GM18505 (cell line): ENCODE data around the gene GPC3.

ENCODE experiments used
- ATAC-seq: cut with Tn5 transposase; IDR thresholded peaks from one replicate; pipeline ENCODE4 v1.9.1; 2021; ENCODE audit not compliant: unreplicated experiment
- POLR2A ChIP-seq: IDR thresholded peaks from 4 replicates; pipeline ENCODE4 v1.6.1; 2011; ENCODE audit warnings: borderline replicate concordance; ENCODE audit not compliant: insufficient read depth, insufficient read length; ENCODE audit errors: extremely low read depth

GPC3 gene

DNA sequence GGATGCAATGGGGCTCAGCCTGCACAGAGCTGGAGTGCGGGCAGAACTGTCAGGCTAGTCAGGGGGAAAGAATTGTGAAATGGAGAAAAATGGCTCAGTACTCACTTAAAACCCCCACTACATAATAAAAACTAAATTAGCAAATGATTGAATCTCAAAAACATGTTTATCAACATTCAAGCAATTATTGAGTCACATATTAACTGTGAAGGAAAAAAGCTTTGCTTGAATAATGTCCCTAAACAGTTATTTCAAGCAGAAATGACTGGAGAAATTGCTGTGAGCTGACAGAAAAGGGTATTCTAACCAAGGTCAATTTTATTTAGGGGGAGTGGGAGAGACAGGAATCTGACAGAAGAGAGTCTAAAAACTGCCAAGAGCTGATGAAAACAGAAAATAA lies 37.4 kb downstream of the GPC3 start:
- ATAC-seq = no peak
- no peak for TF ChIP-seq POLR2A

DNA sequence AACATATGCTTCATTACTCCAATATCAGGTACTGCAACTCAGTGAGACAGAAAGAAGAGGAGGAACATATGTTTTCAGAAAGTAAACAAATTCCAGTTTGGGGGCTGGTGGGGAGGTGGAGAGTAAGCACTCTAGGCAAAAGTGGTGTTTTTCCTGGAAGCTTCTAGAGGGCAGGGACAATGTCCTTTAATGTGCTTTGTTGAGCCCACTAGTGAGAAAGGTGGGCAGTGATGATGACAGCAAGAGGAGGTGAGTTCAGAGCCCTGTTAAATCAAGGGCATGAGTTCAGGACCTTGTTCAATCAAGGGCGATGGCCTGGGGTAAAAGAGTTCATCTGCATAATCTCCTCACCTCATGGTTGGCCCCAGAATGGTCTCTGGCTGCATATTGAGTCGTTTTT lies 38.4 kb downstream of the GPC3 start:
- ATAC-seq = no peak
- no peak for TF ChIP-seq POLR2A

DNA sequence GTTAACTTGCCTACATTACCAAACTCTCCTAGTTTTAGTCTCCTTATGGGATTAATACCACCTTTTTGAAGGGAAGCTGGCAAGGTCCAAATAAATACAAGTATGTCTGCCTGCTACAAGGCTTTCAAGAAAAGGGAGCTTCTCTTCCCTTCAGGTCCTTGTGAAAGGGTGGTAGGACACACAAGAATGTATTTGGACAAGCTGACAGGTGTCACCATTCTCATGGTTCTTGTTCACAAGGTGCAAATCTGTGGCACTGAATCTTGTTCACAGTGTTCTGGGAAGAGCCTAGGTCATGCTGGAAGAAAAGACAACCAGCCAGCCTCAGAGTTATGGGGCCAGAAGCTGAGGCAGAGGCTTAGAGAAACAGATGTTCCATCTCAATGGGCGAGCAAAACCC lies 41.9 kb downstream of the GPC3 start:
- no peak for ATAC-seq

DNA sequence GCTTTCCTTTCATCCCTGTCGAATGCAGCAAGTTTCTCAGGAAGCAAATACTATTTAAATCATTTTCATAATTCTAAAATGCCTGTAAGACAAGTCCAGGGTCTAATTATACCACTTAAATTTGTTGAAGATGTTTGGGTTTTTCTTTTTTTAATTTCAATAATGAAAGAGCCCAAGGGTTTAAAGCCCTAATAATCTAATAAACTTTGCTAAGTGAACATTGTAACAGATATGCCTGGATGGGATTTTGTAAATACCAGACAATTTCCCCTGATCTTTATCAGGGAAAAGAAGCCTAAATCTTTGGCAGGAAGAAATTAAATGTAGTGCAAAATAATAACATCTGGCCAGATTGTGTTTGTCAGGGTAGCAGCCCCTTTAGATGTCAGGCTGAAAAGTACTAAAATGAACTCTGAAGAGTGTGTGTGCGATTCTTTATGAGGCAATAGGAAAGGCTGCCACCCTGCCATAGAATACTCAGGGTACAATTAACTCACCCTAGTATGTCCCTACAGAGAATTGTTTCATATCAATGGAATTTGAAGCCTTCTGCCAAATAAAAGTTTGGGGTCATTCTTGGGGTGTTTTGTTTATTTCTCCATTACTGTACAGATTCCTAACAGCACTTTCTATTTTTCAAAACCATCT lies 45.6 kb downstream of the GPC3 start:
- ATAC-seq = no peak
- TF ChIP-seq POLR2A = no peak

More for the DNA sequence above, 41.9 kb downstream of the GPC3 start:
- TF ChIP-seq POLR2A = no peak

DNA sequence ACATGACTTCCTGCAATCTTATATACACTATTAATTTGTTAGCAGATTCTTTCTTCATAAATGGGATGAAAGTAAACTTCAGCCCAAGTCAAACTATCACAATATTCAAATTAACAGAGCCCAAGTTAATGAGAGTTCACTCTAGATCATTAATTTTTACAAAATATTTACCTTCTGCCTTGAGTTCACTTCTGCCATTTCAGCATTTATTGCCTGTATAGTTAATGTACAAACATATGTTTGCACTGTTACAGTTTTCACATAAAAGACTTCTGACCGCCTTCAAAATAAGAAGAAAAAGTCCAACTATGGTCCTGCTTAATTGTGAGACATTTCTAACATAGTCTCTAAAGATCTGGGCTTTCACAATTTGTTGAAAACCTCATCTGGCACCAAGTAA lies 46.9 kb downstream of the GPC3 start:
- ATAC-seq = no peak
- TF ChIP-seq POLR2A = no peak

DNA sequence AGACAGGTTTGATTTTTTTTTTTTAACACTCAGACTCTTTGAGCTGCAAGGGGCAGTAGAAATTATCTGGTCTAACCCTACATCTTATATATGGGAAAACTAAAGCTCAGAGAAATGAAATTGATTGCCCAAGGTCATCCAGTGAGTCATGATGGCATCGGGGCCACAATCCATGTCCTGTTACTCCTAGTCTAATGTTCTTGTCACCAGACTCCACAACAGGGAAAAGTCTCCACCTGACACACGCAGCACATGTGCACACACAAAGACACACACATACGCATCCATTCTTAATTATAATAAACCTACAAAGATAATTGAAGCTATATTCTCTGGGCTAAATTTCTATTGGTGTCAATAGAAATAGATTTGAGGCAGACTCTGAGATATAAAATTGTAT lies 48.4 kb downstream of the GPC3 start:
- no peak for TF ChIP-seq POLR2A
- no peak for ATAC-seq

DNA sequence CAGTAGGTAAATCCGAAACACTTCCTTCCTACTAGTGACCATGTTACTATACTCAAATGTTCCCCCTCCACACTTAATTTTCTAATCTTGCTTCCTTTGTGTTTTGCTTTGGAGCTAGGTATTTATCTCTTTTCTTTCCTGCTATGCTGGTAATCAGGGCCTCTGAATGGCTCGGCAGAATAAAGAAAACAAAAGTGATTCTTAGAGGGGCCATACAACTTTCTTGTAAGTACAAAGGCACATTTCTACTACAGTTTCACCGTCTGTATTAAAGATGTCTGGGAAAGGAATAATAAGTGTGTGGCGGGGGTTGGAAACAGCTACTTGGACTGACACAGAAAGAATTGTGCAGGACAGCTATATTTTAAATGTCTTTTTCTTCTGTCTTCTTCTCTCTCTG lies 50.3 kb downstream of the GPC3 start:
- no peak for ATAC-seq
- no peak for TF ChIP-seq POLR2A

DNA sequence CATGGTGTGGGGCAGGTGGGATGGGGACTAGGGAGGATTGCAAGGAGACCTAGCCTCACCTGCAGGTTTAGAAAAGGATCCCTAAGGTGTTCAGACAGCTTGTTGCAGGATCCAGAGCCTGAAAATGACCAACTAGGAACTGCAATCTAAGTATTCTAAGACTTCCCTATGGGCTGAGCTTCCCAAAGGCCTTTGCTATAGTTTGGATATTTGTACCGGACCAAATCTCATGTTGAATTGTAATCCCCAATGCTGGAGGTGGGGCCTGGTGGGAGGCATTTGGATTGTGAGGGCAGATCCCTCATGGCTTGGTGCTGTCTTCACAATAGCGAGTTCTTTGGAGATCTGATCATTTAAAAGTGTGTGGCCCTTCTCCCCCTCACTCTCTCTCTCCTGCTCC lies 52.1 kb downstream of the GPC3 start:
- no peak for TF ChIP-seq POLR2A

DNA sequence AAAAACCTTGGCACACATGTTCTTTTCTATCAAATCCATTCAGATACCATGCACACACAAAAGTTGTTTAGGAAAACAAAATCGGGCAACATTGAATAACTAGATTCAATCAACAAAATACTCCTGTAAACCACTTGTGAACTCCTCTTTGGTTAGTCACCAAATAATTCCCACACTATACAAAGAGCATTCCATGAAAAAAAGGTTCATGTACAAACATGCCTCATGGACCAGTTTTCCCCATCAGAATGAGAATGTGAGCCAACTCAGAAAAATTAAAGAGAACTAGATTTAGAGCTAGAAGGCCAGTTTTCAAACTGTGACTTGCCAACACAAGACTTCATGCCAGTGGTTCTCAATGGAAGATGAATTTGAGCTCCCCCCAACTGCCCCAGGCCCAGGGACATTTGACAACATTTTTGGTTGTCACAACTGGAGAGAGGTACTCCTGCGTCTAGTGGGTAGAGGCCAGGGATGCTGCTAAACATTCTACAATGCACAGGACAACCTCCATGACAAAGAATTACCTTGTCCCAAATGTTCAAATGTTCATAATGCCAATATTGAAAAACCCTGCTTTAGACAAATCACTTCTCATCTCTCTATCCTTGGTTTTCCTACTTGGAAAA lies 55.4 kb downstream of the GPC3 start:
- no peak for TF ChIP-seq POLR2A
- no peak for ATAC-seq

More for the DNA sequence above, 52.1 kb downstream of the GPC3 start:
- no peak for ATAC-seq

DNA sequence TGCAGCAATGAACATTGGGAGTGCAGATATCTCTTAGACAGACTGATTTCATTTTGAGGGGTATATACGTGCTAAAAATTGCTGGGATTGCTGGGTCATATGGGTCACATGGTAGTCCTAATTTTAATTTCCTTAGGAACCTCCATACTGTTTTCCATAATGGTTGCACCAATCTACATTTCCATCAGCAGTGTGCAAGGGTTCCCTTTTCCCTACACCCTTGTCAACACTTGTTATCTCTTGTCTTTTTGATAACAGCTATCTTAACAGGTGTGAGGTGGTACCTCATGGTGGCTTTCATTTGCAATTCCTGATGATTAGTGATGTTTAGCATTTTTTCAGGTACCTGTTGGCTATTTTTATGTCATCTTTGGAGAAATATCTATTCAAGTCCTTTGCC lies 57.0 kb downstream of the GPC3 start:
- TF ChIP-seq POLR2A = no peak
- no peak for ATAC-seq

DNA sequence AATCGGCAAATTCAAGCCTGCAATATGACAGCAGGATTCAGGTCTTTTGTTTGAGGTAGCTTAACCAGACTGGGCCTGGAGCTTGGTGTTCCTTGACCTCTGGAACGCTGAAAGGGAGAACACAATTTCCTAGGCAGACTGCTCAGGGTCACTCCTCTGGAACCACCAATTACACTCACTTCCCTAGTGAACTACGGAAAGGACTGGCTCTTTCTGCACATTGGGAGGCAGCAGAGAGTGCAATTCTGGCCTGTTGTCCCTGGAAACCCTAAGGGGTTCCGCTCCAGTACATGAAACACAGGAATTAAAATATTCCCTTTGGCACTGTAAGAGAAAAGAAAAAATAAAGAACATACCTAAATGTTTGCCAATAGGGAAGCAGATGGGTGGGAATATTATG lies 58.6 kb downstream of the GPC3 start:
- ATAC-seq = no peak

DNA sequence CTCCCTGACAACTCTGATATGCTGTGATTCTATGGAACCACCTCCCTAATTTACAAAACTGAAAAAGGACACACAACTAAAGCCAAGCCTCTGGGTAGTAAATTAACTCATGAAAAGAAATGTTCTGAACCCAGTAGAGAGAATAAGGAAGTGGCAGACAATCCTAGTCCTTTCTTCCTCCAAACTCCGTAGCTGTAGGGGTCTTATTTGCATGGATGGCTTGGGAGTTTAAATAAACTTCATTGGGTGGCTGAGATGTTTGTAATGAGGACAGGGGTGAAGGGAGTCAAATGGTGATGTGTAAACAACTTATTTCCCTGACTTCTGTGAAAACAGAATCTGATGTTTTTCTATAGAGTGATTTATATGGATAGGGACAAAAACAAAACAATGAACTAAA lies 59.3 kb downstream of the GPC3 start:
- no peak for ATAC-seq
- no peak for TF ChIP-seq POLR2A

More for the DNA sequence above, 58.6 kb downstream of the GPC3 start:
- TF ChIP-seq POLR2A = no peak

DNA sequence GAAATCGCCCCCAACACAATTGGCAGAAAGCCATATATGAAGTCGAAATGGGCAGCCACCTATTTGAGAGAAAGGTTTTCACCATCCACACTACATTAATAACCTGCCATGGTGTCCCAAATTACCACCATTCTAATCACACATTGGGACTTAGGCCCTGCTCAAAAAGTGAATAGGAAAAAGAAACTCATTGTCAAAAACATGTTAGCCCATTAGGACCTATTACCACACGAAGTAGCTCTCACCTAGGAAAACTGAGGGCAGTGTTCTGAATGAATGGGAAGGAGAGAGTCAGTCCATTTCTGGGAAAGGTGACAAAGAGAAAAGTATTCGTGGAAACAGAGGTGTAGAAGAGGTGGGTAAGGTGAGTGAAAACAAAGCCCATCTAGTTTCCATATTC lies 60.8 kb downstream of the GPC3 start:
- no peak for TF ChIP-seq POLR2A
- no peak for ATAC-seq

DNA sequence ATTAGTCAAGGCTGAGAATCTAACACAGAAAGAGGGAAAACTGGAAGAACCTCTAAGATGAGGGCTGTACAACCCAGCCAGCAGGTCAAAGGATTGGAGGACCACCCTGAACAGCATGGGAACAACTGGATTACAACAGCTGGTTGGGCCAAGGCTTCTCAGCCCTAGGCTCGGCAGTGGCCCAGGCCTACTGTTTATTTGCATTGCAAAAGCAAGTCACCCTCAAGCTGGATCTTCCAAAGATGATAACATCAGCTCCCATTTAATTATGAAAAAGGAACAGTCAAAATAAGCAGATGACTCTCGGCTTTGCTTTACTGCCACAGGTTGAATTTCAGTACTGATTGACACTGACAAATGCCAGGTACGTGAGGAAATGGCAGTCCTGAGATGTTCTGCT lies 61.8 kb downstream of the GPC3 start:
- no peak for TF ChIP-seq POLR2A
- ATAC-seq = no peak
